Skeletal muscle satellite cell (primary cell): Measurements from ENCODE around the gene SEC22C.

Experiments
- H3K27me3 ChIP-seq: 2 replicates; pipeline ENCODE4 v1.7.0; 2013; ENCODE audit warnings: low read length; ENCODE audit not compliant: control insufficient read depth, insufficient read depth
- H3K36me3 ChIP-seq: 2 replicates; pipeline ENCODE4 v1.7.0; 2013; ENCODE audit warnings: mild to moderate bottlenecking, control low read depth, low read length; ENCODE audit not compliant: insufficient read depth
- H3K4me1 ChIP-seq: 2 replicates; pipeline ENCODE4 v1.7.0; 2013; ENCODE audit warnings: low read length; ENCODE audit not compliant: control insufficient read depth, insufficient read depth
- H3K4me2 ChIP-seq: 2 replicates; pipeline ENCODE4 v1.7.0; 2013; ENCODE audit warnings: mild to moderate bottlenecking, low read length
- H3K4me3 ChIP-seq: 2 replicates; pipeline ENCODE4 v1.7.0; 2013; ENCODE audit warnings: low read length
- H3K9ac ChIP-seq: 2 replicates; pipeline ENCODE4 v1.7.0; 2013; ENCODE audit warnings: mild to moderate bottlenecking, low read depth, low read length, moderate library complexity
- H3K9me3 ChIP-seq: replicated peaks from 2 replicates; pipeline ENCODE4 v1.7.0; 2013; ENCODE audit warnings: mild to moderate bottlenecking, control low read depth, low read length

Gene SEC22C

GRCh38 chr3:42501321-42501680 lies 80.5 kb downstream of the SEC22C start:
- Histone ChIP-seq H3K9ac (no peak overlapping the region), H3K36me3 (no peaks in the 10 kb centered on the region), H3K27me3 (peaks cover 78% of the 10 kb centered on the region), H3K4me3 (peak overlapping the region; percentile 47), H3K4me2 (peak overlapping the region; percentile 74), H3K4me1 (peaks cover 18% of the 10 kb centered on the region), H3K9me3 (no peaks in the 10 kb centered on the region)

- Histone ChIP-seq H3K9ac (no peak overlapping the region), H3K9me3 (no peaks in the 10 kb centered on the region), H3K4me1 (peaks cover 18% of the 10 kb centered on the region), H3K27me3 (peaks cover 81% of the 10 kb centered on the region), H3K36me3 (no peaks in the 10 kb centered on the region), H3K4me3 (no peak overlapping the region), H3K4me2 (no peak overlapping the region)
Observed at GRCh38 chr3:42500909-42501308, 80.9 kb downstream of the SEC22C start.

DNA sequence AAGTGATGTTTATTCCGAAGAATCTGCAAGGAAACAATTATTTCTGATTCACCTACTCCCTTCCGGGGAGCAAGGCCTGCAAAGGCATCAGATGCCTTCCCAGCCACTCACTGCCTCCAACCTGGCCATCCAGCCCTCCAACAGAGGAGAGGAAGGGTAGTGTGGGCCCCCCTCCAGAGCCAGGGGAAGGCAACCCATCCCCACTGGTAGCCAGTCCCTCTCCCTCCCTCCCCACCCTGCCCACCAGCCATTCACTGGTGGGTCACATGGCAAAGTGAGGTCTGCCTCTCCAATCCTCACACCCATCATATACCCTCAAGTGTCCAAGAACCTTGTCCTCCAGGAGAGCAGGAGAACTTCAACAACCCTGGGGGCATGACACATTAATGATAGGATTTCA lies 81.7 kb downstream of the SEC22C start:
- Histone ChIP-seq H3K4me2 (no peak overlapping the region), H3K4me3 (no peak overlapping the region), H3K27me3 (peaks cover 75% of the 10 kb centered on the region), H3K9ac (no peak overlapping the region), H3K36me3 (no peaks in the 10 kb centered on the region), H3K9me3 (no peaks in the 10 kb centered on the region), H3K4me1 (peaks cover 18% of the 10 kb centered on the region)

GRCh38 chr3:42499478-42499871 lies 82.3 kb downstream of the SEC22C start:
- Histone ChIP-seq H3K36me3 (no peaks in the 10 kb centered on the region), H3K9ac (no peak overlapping the region), H3K27me3 (peaks cover 73% of the 10 kb centered on the region), H3K4me3 (no peak overlapping the region), H3K4me1 (peaks cover 18% of the 10 kb centered on the region), H3K4me2 (no peak overlapping the region), H3K9me3 (no peaks in the 10 kb centered on the region)

DNA sequence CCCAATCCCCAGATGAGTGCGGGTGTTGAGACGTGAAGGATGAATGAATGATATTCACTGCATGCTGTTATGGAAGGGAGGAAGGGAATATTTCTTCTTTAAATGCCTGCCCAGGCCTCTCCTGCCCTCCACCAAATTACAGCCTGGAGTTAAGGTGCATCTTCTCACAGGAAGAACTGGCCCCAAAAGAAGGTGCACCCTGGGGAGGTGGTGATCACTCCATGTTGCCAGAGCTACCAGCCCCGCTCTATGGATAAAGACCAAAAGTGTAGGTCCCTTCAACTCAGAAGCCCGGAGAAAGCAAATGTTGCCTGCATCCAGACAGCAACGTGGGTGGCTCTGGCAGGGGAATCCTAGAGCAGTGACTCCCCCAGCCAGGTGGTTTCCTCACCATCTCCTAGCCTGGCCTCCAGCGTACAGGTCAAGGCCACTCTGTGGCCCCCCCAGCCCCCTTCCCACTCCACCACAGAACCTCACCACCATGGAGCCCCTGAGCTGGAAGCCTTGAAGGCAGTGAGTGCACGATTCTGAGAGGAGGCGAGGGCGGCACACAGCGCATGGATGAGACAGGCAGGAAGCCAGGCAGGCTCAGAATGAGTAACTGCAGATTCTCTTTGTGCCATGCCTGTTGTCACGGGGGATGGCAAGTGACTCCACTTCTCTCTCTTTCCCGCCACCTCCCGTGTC lies 82.8 kb downstream of the SEC22C start:
- no peaks in the 10 kb centered on the region for H3K36me3 ChIP-seq
- peaks cover 18% of the 10 kb centered on the region for H3K4me1 ChIP-seq
- no peak overlapping the region for H3K4me3 ChIP-seq
- no peak overlapping the region for H3K4me2 ChIP-seq
- H3K9ac ChIP-seq, result no peak overlapping the region
- no peaks in the 10 kb centered on the region for H3K9me3 ChIP-seq
- peaks cover 70% of the 10 kb centered on the region for H3K27me3 ChIP-seq

DNA sequence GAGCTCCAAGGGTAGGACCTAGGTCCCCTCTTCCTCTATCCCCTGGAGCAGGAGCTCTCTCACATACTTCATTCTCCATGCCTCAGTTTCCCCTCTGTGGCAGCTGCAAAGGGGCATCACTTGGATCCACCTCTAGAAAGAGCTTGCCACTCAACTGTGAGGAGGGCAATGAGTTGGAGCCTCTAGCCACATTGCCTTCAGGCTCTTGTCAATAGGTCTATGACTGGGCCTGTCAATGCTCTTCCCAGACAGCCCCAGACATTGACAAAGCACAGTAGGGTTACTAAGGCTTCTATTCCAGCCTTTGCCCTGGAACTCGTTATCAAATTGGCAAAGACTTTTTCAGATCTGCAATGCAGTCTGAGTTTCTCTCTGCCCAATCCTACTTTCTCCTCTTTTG lies 83.7 kb downstream of the SEC22C start:
- H3K27me3 ChIP-seq, result peaks cover 61% of the 10 kb centered on the region
- H3K9me3 ChIP-seq, result no peaks in the 10 kb centered on the region
- H3K4me2 ChIP-seq, result no peak overlapping the region
- H3K36me3 ChIP-seq, result no peaks in the 10 kb centered on the region
- peaks cover 18% of the 10 kb centered on the region for H3K4me1 ChIP-seq
- no peak overlapping the region for H3K4me3 ChIP-seq
- H3K9ac ChIP-seq, result no peak overlapping the region
